Ovary (tissue), 9 donors: ENCODE results near the gene SYPL1. TPM values are rescaled to one million over a fixed set of nuclear protein-coding genes. Genes with fewer than 3 reads are reported as not detected.

Experiments
- DNase-seq, 5 donors: peaks; one replicate each; pipeline ENCODE4 v3.0.0-alpha.2; 2019 to 2020
- H3K27ac ChIP-seq, 2 donors: fragments of 200-600 bp; one replicate each; pipeline versions ENCODE4 v1.5.1 to v1.8.0; 2019 to 2022
- H3K27me3 ChIP-seq: fragments of 200-600 bp; one replicate; pipeline ENCODE4 v1.8.0; 2022
- H3K36me3 ChIP-seq: fragments of 200-600 bp; sonication (generic); one replicate; pipeline ENCODE4 v1.5.1; 2019
- H3K4me1 ChIP-seq: one replicate; pipeline ENCODE4 v1.8.1; 2013; ENCODE audit warnings: mild to moderate bottlenecking, moderate library complexity; ENCODE audit not compliant: insufficient read depth
- H3K4me3 ChIP-seq: fragments of 200-600 bp; sonication (generic); one replicate; pipeline ENCODE4 v1.5.1; 2017
- H3K9me3 ChIP-seq, 2 donors: fragments of 200-600 bp in 1 of 2; sonication (generic) in 1 of 2; one replicate each; pipeline versions ENCODE4 v1.5.1 to v1.8.1; 2013 to 2019; ENCODE audit warnings: mild to moderate bottlenecking in 1 of 2, moderate library complexity in 1 of 2
- CTCF ChIP-seq, 3 donors: fragments of 450-650 bp in 2 of 3; fragments of 200-600 bp in 1 of 3; IDR thresholded peaks; one replicate each; pipeline versions ENCODE4 v1.5.1 to v1.8.0; 2016 to 2022; ENCODE audit warnings: antibody characterized with exemption in 3 of 3, mild to moderate bottlenecking in 1 of 3
- EP300 ChIP-seq: sonication (generic); formaldehyde crosslinking; IDR thresholded peaks from one replicate; pipeline ENCODE4 v1.6.1; 2017; ENCODE audit warnings: antibody characterized with exemption
- POLR2A ChIP-seq: fragments of 450-650 bp; IDR thresholded peaks from one replicate; pipeline ENCODE4 v1.6.1; 2017; ENCODE audit warnings: antibody characterized with exemption, mild to moderate bottlenecking, moderate library complexity
- WGBS, 3 donors: extraction: QIAGEN DNeasy Blood & Tissue Kit in 1 of 3; methylation state at CpG; one replicate each; pipeline versions ENCODE4 v1.1.5 to v1.1.7; 2013 to 2017; 5-methylcytosine and 5-hydroxymethylcytosine counted together
- intact Hi-C, 4 donors: fragments of 100-400 bp; cut with DNase I; formaldehyde crosslinking; loops; one replicate each; pipeline versions ENCODE4 v1.11.0 to v1.15.1; 2022 to 2023
- polyA plus RNA-seq, 2 donors: library from polyadenylated mRNA; stranded (reverse); fragments of 200-250 nt in 1 of 2; fragments of 350-450 nt in 1 of 2; fragmentation: Illumina TruSeq in 1 of 2; extraction: RNeasy Lipid Tissue Mini Kit (QIAGEN cat#74804) in 1 of 2; gene quantifications; one replicate each; pipeline ENCODE4 v1.2.3, GENCODE V29; 2013 to 2014
- total RNA-seq, 7 donors: library from RNA; depleted of rRNA in 2 of 7; stranded (reverse); fragments of >200 nt in 2 of 7; fragmentation: NEBNext Ultra II Directional in 3 of 7; extraction: Animal tissue kit (Norgen Biotek cat#: 25700) in 3 of 7; gene quantifications; one replicate each; pipeline versions ENCODE4 v1.1.0 to v1.2.4, GENCODE V29; 2016 to 2023
- donor health status: DM: no; HTN: no; CAD: no; lungs with moderate emphysema.
- donor health status: DM: no; HTN: no; CAD: no.
- donor health status: Bipolar disorder and iron deficiency.
- donor health status: DM: yes; HTN: yes; CAD: no.
- donor health status: DM: no; HTN: no; CAD: no.
- donor health status: DM: yes; HTN: yes; CAD: no.

Gene SYPL1
- total and polyA plus RNA-seq, 9 donors, result 71.5 to 127 (median 83.5) TPM

- WGBS, 3 donors, result 82 to 89% (median 84%) methylated on average over 3 of the region's 3 CpGs
- H3K4me3 ChIP-seq, result no peak overlapping the region
- no peak for TF ChIP-seq POLR2A
- H3K27ac ChIP-seq, result no peak overlapping the region
- no peaks in the 10 kb centered on the region for H3K36me3 ChIP-seq
- no peak for DNase-seq
- intact Hi-C loops, result no loop called here
- H3K27me3 ChIP-seq, result no peaks in the 10 kb centered on the region
- no peaks in the 10 kb centered on the region for H3K9me3 ChIP-seq
- peaks cover 11% of the 10 kb centered on the region for H3K4me1 ChIP-seq
Observed at GRCh38 chr7:106101726-106102125, 10.4 kb downstream of the SYPL1 start.

- DNase-seq, result no peak
- no peaks in the 10 kb centered on the region for H3K27me3 ChIP-seq
- H3K4me3 ChIP-seq, result no peak overlapping the region
- no peak overlapping the region for H3K27ac ChIP-seq
- H3K4me1 ChIP-seq, result peaks cover 11% of the 10 kb centered on the region
- TF ChIP-seq CTCF (IDR thresholded peaks at IDR 0.05), result no peak
- no peak for TF ChIP-seq POLR2A
- TF ChIP-seq EP300, result no peak
- H3K9me3 ChIP-seq, result no peaks in the 10 kb centered on the region
- WGBS, 3 donors, result 70 to 73% (median 72%) methylated on average over 5 of the region's 5 CpGs
- H3K36me3 ChIP-seq, result no peaks in the 10 kb centered on the region
- intact Hi-C loops, result no loop called here
Observed at GRCh38 chr7:106100863-106101629, 11.1 kb downstream of the SYPL1 start.

- intact Hi-C loops, result no loop called here
- no peaks in the 10 kb centered on the region for H3K36me3 ChIP-seq
- H3K27ac ChIP-seq, result no peak overlapping the region
- TF ChIP-seq CTCF (IDR thresholded peaks at IDR 0.05) (no peak), EP300 (no peak), POLR2A (no peak)
- no peaks in the 10 kb centered on the region for H3K9me3 ChIP-seq
- no peak overlapping the region for H3K4me3 ChIP-seq
- peaks cover 8% of the 10 kb centered on the region for H3K4me1 ChIP-seq
- no peak for DNase-seq
- no peaks in the 10 kb centered on the region for H3K27me3 ChIP-seq
- 90 to 97% (median 93%) methylated on average over 3 of the region's 3 CpGs for WGBS, 3 donors
Observed at GRCh38 chr7:106099539-106099938, 12.6 kb downstream of the SYPL1 start.

GRCh38 chr7:106098889-106099288 is 13.2 kb downstream of the SYPL1 start:
- TF ChIP-seq CTCF (IDR thresholded peaks at IDR 0.05) (no peak), EP300 (no peak), POLR2A (no peak)
- H3K4me1 ChIP-seq, result peaks cover 8% of the 10 kb centered on the region
- H3K27me3 ChIP-seq, result no peaks in the 10 kb centered on the region
- H3K4me3 ChIP-seq, result no peak overlapping the region
- H3K27ac ChIP-seq, result no peak overlapping the region
- no peaks in the 10 kb centered on the region for H3K36me3 ChIP-seq
- DNase-seq, result no peak
- intact Hi-C loops, result no loop called here
- H3K9me3 ChIP-seq, result no peaks in the 10 kb centered on the region

GRCh38 chr7:106095634-106096033 is 16.5 kb downstream of the SYPL1 start:
- DNase-seq, result no peak
- H3K27me3 ChIP-seq, result no peaks in the 10 kb centered on the region
- WGBS, 3 donors, result 41 to 47% (median 46%) methylated on average over 1 of the region's 1 CpG
- intact Hi-C loops, result no loop called here
- no peaks in the 10 kb centered on the region for H3K9me3 ChIP-seq
- H3K4me1 ChIP-seq, result peaks cover 2% of the 10 kb centered on the region
- TF ChIP-seq EP300, result no peak
- TF ChIP-seq POLR2A, result no peak
- no peak for TF ChIP-seq CTCF (IDR thresholded peaks at IDR 0.05)
- no peaks in the 10 kb centered on the region for H3K36me3 ChIP-seq
- no peak overlapping the region for H3K27ac ChIP-seq
- no peak overlapping the region for H3K4me3 ChIP-seq
